ENCODE measurements around the gene GNPTAB.

GNPTAB gene

DNA sequence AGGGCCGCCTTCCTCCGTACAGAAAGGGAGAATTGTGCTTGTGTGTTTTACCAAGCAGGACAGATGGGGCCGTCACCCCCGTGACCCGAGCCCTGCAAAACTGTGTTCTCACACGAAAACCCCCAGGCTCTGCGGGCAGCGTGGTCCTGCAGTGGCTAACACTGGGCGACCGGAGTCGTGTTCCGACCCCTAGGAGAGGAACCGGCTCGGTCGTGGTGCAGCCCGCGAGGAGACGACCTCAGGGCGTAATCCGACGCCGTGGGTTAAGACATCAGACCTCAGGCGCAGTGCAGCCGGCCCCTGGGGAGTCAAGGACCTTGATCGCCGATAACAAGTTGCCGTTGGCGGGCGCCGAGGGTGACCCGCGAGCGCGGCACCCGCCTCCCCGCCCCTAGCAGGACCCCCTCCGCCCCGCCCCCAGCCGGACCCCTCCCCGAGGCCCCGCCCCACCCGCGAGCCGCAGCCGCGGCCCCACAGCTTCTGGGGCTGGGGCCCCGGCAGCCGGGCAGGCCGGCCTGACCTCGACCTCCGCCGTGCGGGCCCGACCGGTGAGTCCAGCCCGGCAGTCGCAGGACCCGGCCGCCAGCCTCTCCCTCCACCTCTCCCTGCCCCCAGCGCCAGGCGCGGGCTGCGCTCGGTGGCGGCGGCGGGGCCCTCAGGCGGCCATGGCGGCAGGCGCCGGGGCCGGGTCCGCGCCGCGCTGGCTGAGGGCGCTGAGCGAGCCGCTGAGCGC lies 133.4 kb downstream of the GNPTAB start, which contains the start of gene CHPT1:
TSS of gene CHPT1 (plus strand) at position 444 of the 733 bp plus-strand sequence. CDS start at position 666, 222 bp downstream.
- in situ Hi-C loops (cut with HindIII; ENCODE audit: low pct_unique_long_range_greater_than_20kb, low sequenced_read_pairs) = no loop called here
- no peak for TF ChIP-seq JUND (IDR thresholded peaks at IDR 0.05; ENCODE audit: low read depth)

DNA sequence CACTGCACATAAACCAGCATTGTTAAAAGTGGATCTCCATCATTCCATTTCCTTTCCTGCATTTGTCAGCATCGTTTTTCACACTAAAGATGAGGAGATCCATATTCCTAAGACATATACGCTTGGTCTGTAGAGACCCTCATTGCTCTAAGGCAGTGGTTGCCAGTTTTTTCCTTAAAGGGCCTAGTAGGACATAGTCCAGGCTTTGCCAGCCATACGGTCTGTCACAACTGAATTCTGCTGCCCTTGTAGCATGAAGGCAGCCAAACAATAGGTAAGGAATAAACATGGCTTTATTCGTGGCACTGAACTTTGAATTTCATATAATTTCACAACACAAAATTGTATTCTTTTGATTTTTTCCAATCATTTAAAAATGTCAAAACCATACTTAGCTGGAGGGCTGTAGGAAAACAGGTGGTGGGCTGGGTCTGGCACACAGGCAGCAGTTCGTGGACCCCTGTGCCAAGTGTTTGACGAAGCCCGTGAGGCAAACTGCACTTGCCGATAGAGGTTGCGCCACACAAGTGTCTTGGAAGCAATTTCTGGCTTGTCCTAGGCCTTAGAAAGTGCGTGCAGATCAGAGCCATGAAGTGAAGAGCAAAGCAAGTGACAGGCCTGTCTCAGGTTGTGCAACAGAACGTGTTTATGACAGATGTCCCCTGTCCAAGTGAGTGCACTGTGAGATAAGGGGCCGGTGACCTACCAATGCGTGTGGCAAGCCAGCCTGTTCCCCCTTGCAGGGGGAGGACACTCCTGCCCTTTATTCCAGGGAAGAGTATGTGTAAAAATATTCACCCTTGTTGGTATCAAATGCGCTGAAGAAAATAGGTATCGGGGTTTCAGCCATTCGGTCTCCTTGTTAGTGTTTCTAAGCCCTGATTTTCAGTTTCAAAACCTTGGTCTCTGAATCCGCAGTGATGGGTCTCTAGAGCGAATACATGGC lies 134.2 kb downstream of the GNPTAB start:
- in situ Hi-C loops (cut with HindIII; ENCODE audit: low pct_unique_long_range_greater_than_20kb, low sequenced_read_pairs) = no loop called here
- TF ChIP-seq JUND (IDR thresholded peaks at IDR 0.05; ENCODE audit: low read depth) = no peak
- DNase-seq (ENCODE audit: low read depth in 1 of 2, low spot score in 1 of 2) = peak; percentile 26 to 34

More for the DNA sequence above, 133.4 kb downstream of the GNPTAB start, which contains the start of gene CHPT1:
- DNase-seq (ENCODE audit: low read depth in 1 of 2, low spot score in 1 of 2) = peak; percentile 69 to 72

DNA sequence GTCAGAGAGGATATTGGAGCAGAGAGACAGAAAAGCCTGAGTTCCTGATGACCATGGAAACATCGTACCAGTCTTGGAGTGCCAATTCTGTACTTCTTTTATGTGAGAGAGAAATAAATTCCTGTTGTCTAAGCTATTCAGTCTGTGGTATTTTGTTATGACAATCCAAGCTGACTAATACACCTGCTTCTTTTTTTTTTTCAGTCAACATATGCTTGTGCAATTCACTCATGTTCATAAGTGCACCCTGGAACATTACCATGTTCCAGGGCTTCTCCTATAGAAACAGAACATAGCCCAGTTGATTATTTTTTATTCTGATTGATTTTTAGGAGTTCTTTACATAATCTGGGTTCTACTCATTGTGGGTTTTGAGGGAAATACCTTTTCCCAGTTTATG lies 135.1 kb downstream of the GNPTAB start:
- in situ Hi-C loops (cut with HindIII; ENCODE audit: low pct_unique_long_range_greater_than_20kb, low sequenced_read_pairs) = no loop called here
- no peak for TF ChIP-seq JUND (IDR thresholded peaks at IDR 0.05; ENCODE audit: low read depth)
- peak in 1 of 2 experiments; percentile 19 for DNase-seq (ENCODE audit: low read depth in 1 of 2, low spot score in 1 of 2)

Measured in T47D (cell line).